Measurements from ENCODE around the gene TRIP13.

DNA sequence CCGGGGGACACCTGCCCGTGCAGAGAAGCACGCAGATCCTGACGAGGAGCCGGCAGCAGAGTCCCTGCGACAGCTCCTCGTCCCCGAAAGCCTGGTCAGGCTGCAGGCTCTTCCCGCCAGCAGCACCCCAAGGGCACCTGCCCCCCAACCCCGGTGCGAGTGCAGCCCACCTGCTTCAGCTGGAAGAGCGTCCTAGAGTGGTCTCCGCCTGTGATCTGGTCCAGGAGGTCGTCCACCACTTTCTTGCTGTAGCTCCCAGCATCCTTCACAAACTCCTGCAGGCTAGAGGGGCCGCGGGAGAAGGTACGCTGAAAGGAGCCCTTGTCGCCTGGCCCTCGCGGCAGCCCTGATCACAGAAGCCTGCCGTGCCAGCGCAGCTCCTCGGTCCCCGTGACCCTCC, 16.8 kb upstream of the TRIP13 start:
- TF ChIP-seq, protein P1, sequence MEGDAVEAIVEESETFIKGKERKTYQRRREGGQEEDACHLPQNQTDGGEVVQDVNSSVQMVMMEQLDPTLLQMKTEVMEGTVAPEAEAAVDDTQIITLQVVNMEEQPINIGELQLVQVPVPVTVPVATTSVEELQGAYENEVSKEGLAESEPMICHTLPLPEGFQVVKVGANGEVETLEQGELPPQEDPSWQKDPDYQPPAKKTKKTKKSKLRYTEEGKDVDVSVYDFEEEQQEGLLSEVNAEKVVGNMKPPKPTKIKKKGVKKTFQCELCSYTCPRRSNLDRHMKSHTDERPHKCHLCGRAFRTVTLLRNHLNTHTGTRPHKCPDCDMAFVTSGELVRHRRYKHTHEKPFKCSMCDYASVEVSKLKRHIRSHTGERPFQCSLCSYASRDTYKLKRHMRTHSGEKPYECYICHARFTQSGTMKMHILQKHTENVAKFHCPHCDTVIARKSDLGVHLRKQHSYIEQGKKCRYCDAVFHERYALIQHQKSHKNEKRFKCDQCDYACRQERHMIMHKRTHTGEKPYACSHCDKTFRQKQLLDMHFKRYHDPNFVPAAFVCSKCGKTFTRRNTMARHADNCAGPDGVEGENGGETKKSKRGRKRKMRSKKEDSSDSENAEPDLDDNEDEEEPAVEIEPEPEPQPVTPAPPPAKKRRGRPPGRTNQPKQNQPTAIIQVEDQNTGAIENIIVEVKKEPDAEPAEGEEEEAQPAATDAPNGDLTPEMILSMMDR (IDR thresholded peaks at IDR 0.05 in 4 of 5, conservative IDR thresholded peaks at IDR 0.05 in 1 of 5), result no peak
- no peak for TF ChIP-seq POLR2A (IDR thresholded peaks at IDR 0.05)

All from gastrocnemius medialis (tissue), 4 donors.